OCI-LY3 (cell line): ENCODE measurements around the gene PPP1R9A.

Source experiments
- CTCF ChIP-seq: fragments of 200-600, 300-600 bp; sonication (generic); IDR thresholded peaks from 2 replicates; pipeline ENCODE4 v1.5.1; 2014; ENCODE audit warnings: antibody characterized with exemption, low read length, low read depth
- EZH2phosphoT487 ChIP-seq: fragments of 200-600 bp; shearing (Covaris generic); IDR thresholded peaks from 2 replicates; pipeline ENCODE4 v1.6.1; 2018; ENCODE audit warnings: antibody characterized with exemption, mixed run types, low read depth

GRCh38 chr7:95041031-95041430 lies 133.6 kb downstream of the PPP1R9A start:
- TF ChIP-seq CTCF (no peak), EZH2phosphoT487 (no peak)
